Measurements from ENCODE around the gene CDC42EP3. TPM values are rescaled to one million over a fixed set of nuclear protein-coding genes. Genes with fewer than 3 reads are reported as not detected.

CDC42EP3 gene
- polyA plus RNA-seq, 2 of the 4 experiments (the other 2 are of a cell fraction) = 23.8 to 39.1 TPM

- H3K9me3 ChIP-seq = no peaks in the 10 kb centered on the region
- no peak overlapping the region for H3K4me2 ChIP-seq
- peaks cover 50% of the 10 kb centered on the region for H3K4me1 ChIP-seq
- ChIA-PET POLR2A (no interaction called here), CTCF (interaction anchor here (0.6 to 0.9 kb wide), 4 partner anchors 8 to 250 kb away, joined by 3 to 4 read pairs (median 3); no protein-coding TSS in a partner anchor)
- no peak for TF ChIP-seq HOXB5 (CRISPR knock-in tag; IDR thresholded peaks at IDR 0.05)
- TF ChIP-seq TP53 (CRISPR knock-in tag; IDR thresholded peaks at IDR 0.05) = no peak
- no peak for TF ChIP-seq RFX5 (IDR thresholded peaks at IDR 0.05)
- TF ChIP-seq MAFK (IDR thresholded peaks at IDR 0.05; ENCODE audit: partially characterized antibody) = no peak
- WGBS (ENCODE audit: missing lambda C conversion rate) = 68% methylated on average over 2 of the region's 2 CpGs
- DNase-seq (ENCODE audit: low read depth in 1 of 2, low spot score in 1 of 2) (no peak), FAIRE-seq (no peak), ATAC-seq (no peak)
- H3K27ac ChIP-seq = no peak overlapping the region
- H3K4me3 ChIP-seq = no peak overlapping the region
These were observed 7.2 kb downstream of the CDC42EP3 start for GRCh38 chr2:37664231-37664643.

DNA sequence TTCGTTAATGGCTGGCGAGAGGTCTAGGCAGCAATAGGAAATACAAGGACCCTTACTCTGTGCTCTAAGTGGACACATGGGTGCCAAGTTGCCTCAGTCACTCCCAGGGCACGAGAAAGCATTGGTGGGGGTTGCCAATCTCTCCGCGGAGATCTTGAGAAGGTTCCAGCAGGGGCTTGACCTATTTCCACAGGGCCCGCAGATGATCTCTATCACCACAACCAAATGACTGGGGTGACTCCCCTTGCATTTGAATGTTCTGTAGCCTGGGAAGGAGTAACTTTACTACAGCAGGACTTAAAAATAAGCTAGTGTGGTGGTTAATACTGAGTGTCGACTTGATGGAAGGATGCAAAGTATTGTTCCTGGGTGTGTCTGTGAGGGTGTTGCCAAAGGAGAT lies 8.1 kb downstream of the CDC42EP3 start:
- peaks cover 50% of the 10 kb centered on the region for H3K4me1 ChIP-seq
- WGBS (ENCODE audit: missing lambda C conversion rate) = 96% methylated on average over 7 of the region's 7 CpGs
- no peaks in the 10 kb centered on the region for H3K9me3 ChIP-seq
- H3K4me2 ChIP-seq = no peak overlapping the region
- ChIA-PET CTCF (interaction anchor here (0.9 to 1.4 kb wide), 2 partner anchors 9 to 272 kb away, joined by 3 to 4 read pairs; no protein-coding TSS in a partner anchor), POLR2A (no interaction called here)
- TF ChIP-seq HEYL (CRISPR knock-in tag; IDR thresholded peaks at IDR 0.05) = no peak
- TF ChIP-seq, protein P1, sequence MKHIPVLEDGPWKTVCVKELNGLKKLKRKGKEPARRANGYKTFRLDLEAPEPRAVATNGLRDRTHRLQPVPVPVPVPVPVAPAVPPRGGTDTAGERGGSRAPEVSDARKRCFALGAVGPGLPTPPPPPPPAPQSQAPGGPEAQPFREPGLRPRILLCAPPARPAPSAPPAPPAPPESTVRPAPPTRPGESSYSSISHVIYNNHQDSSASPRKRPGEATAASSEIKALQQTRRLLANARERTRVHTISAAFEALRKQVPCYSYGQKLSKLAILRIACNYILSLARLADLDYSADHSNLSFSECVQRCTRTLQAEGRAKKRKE (CRISPR knock-in tag; IDR thresholded peaks at IDR 0.05; ENCODE audit: low read depth) = no peak
- TF ChIP-seq, protein P2, sequence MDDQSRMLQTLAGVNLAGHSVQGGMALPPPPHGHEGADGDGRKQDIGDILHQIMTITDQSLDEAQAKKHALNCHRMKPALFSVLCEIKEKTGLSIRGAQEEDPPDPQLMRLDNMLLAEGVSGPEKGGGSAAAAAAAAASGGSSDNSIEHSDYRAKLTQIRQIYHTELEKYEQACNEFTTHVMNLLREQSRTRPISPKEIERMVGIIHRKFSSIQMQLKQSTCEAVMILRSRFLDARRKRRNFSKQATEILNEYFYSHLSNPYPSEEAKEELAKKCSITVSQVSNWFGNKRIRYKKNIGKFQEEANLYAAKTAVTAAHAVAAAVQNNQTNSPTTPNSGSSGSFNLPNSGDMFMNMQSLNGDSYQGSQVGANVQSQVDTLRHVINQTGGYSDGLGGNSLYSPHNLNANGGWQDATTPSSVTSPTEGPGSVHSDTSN (IDR thresholded peaks at IDR 0.05) = no peak
- H3K4me3 ChIP-seq = no peak overlapping the region
- H3K27ac ChIP-seq = no peak overlapping the region
- no peak for DNase-seq (ENCODE audit: low read depth in 1 of 2, low spot score in 1 of 2)
- no peak for ATAC-seq
- FAIRE-seq = no peak

DNA sequence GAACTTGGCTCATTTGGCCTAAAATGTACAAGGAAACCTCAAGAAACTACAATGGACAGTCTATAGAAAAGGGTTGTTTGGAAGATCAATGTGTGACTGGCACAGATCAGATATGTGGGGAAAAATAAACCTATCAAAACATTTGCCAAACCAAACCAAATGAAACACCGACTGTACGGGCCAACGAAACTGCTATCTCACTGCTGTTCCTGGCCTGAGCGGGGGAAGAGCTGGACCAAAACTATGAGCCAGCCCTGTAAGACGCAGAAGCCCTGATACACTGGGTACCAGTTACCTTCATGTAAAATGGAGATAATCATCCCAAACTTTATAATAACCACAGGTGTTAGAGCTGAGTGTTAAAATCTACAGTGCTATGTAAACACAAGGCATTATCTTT lies 11.7 kb downstream of the CDC42EP3 start:
- Histone ChIP-seq H3K4me1 (peaks cover 59% of the 10 kb centered on the region), H3K4me3 (no peak overlapping the region), H3K27ac (no peak overlapping the region), H3K4me2 (peak overlapping the region; percentile 5; the same call in 1 of the 3 replicates), H3K9me3 (no peaks in the 10 kb centered on the region)
- 94% methylated on average over 5 of the region's 5 CpGs for WGBS (ENCODE audit: missing lambda C conversion rate)
- no peak for TF ChIP-seq BHLHE40 (IDR thresholded peaks at IDR 0.05; ENCODE audit: low read depth, low read length)
- TF ChIP-seq POLR2AphosphoS2 (conservative IDR thresholded peaks at IDR 0.05; ENCODE audit: low read length) = no peak
- DNase-seq (ENCODE audit: low read depth in 1 of 2, low spot score in 1 of 2) (no peak), ATAC-seq (no peak), FAIRE-seq (no peak)
- CTCF ChIA-PET = interaction anchor here (1.6 to 4.7 kb wide), 4 partner anchors 10 to 245 kb away, joined by 4 to 21 read pairs (median 11); no protein-coding TSS in a partner anchor
- POLR2A ChIA-PET = no interaction called here

GRCh38 chr2:37658682-37659081 lies 12.8 kb downstream of the CDC42EP3 start:
- ATAC-seq = no peak
- DNase-seq (ENCODE audit: low read depth in 1 of 2, low spot score in 1 of 2) = no peak
- TF ChIP-seq USF2 (IDR thresholded peaks at IDR 0.05) (no peak), POLR2A (IDR thresholded peaks at IDR 0.05; ENCODE audit: low read length) (no peak), EHF (CRISPR knock-in tag; IDR thresholded peaks at IDR 0.05) (no peak), ESRRA (IDR thresholded peaks at IDR 0.05; ENCODE audit: borderline replicate concordance, low read length) (no peak), FOSB (CRISPR knock-in tag; IDR thresholded peaks at IDR 0.05) (no peak), ZSCAN20 (CRISPR knock-in tag; IDR thresholded peaks at IDR 0.05) (no peak), FOSL2 (IDR thresholded peaks at IDR 0.05) (no peak), FOSL2 (CRISPR knock-in tag; IDR thresholded peaks at IDR 0.05) (no peak), MYC (IDR thresholded peaks at IDR 0.05; ENCODE audit: borderline replicate concordance, low read length) (no peak), HDAC2 (IDR thresholded peaks at IDR 0.05) (no peak), RFX5 (IDR thresholded peaks at IDR 0.05) (no peak), JUNB (IDR thresholded peaks at IDR 0.05) (no peak)
- no peak for FAIRE-seq
- 94% methylated on average over 3 of the region's 3 CpGs for WGBS (ENCODE audit: missing lambda C conversion rate)
- no peaks in the 10 kb centered on the region for H3K9me3 ChIP-seq
- CTCF ChIA-PET = interaction anchor here (0.9 to 4.7 kb wide), 6 partner anchors 9 to 244 kb away, joined by 3 to 21 read pairs (median 7); partner anchors contain the start of gene CDC42EP3
- H3K4me2 ChIP-seq = no peak overlapping the region
- H3K27ac ChIP-seq = no peak overlapping the region
- no peak overlapping the region for H3K4me3 ChIP-seq
- peaks cover 69% of the 10 kb centered on the region for H3K4me1 ChIP-seq
- POLR2A ChIA-PET = interaction anchor here (0.6 kb wide), 1 partner anchor 110 kb away, joined by 3 read pairs; no protein-coding TSS in a partner anchor

Measured in A549 (cell line).